ENCODE measurements around the gene LGMN. TPM values are rescaled to one million over a fixed set of nuclear protein-coding genes. Genes with fewer than 3 reads are reported as not detected.

Gene LGMN
- total RNA-seq, result 34.0 and 59.3 TPM in 2 replicates

DNA sequence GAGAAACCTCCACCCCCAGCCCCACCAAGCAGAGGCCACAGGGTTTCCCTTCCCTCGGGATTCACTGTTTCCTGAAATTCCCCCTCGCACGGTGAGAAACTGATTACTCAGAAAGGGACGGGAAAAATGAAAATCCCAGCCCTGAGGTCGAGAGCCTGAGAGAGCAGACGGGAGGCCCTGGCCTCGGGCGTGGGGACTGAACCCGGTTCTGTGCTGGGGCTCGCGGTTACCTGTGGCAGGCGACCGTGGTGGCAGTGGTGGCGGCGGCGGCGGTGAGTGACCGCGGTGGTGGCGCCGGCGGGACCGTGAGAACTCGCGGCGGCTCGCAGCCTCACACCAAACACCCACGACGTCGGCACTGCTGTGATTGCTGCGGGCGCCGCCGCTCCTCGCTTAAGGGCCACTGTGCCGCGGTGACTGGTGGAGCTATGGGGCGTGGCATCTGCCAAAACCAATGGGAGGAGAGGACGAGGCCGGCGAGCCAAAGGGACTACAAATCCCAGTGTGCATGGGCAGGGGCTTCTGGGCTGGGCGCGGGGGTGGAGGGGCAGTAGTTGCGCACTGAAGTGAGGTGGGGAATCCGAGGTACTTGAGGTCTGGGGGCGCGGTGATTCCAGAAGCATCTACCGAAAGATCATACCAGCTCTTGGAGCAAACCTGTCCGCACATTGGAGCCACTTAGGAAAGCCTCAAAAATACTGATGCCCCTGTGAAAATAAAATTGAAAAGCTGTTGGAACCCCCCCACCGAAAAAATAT lies at the start of gene LGMN:
Gene LGMN (minus strand): TSS at position 369 of the 758 bp plus-strand sequence. CDS start 15,841 bp downstream, outside the sequence.
- no peak for FAIRE-seq
- TF ChIP-seq, protein P1, sequence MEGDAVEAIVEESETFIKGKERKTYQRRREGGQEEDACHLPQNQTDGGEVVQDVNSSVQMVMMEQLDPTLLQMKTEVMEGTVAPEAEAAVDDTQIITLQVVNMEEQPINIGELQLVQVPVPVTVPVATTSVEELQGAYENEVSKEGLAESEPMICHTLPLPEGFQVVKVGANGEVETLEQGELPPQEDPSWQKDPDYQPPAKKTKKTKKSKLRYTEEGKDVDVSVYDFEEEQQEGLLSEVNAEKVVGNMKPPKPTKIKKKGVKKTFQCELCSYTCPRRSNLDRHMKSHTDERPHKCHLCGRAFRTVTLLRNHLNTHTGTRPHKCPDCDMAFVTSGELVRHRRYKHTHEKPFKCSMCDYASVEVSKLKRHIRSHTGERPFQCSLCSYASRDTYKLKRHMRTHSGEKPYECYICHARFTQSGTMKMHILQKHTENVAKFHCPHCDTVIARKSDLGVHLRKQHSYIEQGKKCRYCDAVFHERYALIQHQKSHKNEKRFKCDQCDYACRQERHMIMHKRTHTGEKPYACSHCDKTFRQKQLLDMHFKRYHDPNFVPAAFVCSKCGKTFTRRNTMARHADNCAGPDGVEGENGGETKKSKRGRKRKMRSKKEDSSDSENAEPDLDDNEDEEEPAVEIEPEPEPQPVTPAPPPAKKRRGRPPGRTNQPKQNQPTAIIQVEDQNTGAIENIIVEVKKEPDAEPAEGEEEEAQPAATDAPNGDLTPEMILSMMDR (IDR thresholded peaks at IDR 0.05; ENCODE audit: insufficient read depth, low read length, severe bottlenecking), result no peak
- DNase-seq (ENCODE audit: low read depth), result peak; percentile 88

DNA sequence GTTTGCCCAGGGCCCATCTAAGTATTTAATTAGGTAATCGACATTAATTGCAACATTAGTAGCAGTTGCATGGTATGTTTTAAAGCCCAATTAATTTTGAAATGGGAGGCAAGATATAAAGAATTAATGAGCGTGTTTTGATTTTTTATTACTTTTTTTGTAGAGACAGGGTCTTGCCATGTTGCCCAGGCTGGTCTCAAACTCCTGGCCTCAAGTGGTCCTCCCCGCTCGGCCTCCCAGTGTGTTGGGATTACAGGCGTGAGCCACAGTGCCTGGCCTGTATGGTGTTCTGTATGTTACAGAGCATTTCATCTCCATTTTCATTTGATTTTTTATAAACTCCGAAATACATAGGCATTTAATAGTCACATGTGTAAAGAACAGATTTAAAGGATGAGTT lies 46.5 kb upstream of the LGMN start:
- H3K36me3 ChIP-seq (ENCODE audit: control insufficient read depth, insufficient read depth, low read length), result peaks cover 5% of the 10 kb centered on the region
- no peak for FAIRE-seq

More for the DNA sequence above, at the start of gene LGMN:
- Histone ChIP-seq H3K4me3 (ENCODE audit: low read depth, low read length) (peak within 1 kb of the TSS; percentile 66), H3K27me3 (ENCODE audit: control insufficient read depth, insufficient read depth, low read length) (no peaks in the 10 kb centered on the region), H3K36me3 (ENCODE audit: control insufficient read depth, insufficient read depth, low read length) (no peaks in the 10 kb centered on the region)

DNA sequence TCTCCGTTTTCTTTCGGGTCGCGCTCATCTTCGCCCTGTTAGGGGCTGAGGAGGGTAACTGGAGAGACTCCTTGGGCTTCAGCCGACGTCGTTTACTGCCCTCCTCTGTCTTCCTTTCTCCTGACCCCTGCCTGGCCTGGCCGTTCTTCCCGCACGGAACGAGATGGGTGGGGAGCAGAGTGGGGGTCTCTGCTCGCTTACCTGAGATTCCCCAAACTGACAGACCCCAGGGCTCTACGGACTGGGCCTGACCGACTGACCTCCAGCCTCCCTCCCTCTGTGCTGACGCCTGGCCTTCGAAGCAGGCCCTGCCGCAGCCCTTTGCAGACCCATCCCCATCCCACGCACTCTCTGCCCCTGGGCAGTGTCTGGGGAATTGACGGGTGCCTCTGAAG lies 46.1 kb upstream of the LGMN start:
- FAIRE-seq (no peak), DNase-seq (ENCODE audit: low read depth) (no peak)
- Histone ChIP-seq H3K36me3 (ENCODE audit: control insufficient read depth, insufficient read depth, low read length) (peaks cover 5% of the 10 kb centered on the region), H3K4me3 (ENCODE audit: low read depth, low read length) (peak overlapping the region; percentile 97), H3K27me3 (ENCODE audit: control insufficient read depth, insufficient read depth, low read length) (no peaks in the 10 kb centered on the region)
- TF ChIP-seq, protein P1 (IDR thresholded peaks at IDR 0.05; ENCODE audit: insufficient read depth, low read length, severe bottlenecking), result no peak

More for the DNA sequence above, 46.5 kb upstream of the LGMN start:
- H3K4me3 ChIP-seq (ENCODE audit: low read depth, low read length), result peak overlapping the region; percentile 97
- H3K27me3 ChIP-seq (ENCODE audit: control insufficient read depth, insufficient read depth, low read length), result no peaks in the 10 kb centered on the region
- DNase-seq (ENCODE audit: low read depth), result no peak
- TF ChIP-seq, protein P1 (IDR thresholded peaks at IDR 0.05; ENCODE audit: insufficient read depth, low read length, severe bottlenecking), result no peak

DNA sequence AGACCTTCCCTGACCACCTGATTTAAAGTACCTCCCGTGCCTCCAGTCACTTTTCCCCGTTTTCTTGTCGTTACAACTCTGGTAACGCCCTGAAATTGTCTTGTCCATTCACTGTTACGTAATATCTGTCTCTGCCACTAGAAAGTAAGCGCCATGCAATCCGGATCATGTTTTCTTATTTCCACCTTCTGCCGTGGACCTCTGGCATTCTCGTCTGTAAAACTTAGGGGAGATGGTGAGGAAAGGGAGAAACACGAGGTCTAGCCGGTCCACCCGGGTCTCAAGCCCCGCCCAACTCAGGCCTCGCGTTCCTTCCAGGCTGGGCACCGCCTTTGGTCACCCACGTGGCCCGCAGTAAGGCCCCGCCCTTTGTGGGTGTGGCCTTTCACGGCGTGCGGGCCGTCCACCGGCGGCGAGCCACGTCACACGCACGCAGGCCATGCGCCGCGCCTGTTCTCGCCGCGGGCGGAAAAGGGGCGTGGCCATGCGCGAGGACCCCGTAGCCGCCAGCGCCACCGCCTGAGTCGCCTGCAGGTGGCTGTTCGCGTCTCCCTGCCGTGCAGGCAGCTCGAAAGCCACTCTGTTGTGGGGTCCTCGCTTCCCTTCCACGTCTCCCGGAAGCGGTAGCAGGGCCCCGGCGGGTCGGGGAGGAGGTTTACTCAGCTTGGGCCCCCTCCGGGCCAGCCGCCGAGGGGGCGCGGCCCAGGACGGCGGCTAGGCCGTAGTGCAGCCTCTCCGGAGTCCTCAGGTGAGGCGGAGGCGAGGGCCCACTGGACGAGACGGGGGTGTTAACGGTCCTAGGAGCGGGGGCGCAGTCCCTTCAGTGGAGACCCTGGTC lies 45.5 kb upstream of the LGMN start, which contains the start of gene GOLGA5:
Gene GOLGA5 (plus strand): TSS at position 597 of the 838 bp plus-strand sequence. CDS start 3,133 bp downstream, outside the sequence.
- H3K27me3 ChIP-seq (ENCODE audit: control insufficient read depth, insufficient read depth, low read length), result no peaks in the 10 kb centered on the region
- peaks cover 5% of the 10 kb centered on the region for H3K36me3 ChIP-seq (ENCODE audit: control insufficient read depth, insufficient read depth, low read length)
- TF ChIP-seq, protein P1 (IDR thresholded peaks at IDR 0.05; ENCODE audit: insufficient read depth, low read length, severe bottlenecking), result no peak
- H3K4me3 ChIP-seq (ENCODE audit: low read depth, low read length), result peak within 1 kb of the TSS; percentile 97
- DNase-seq (ENCODE audit: low read depth) (peak; percentile 93), FAIRE-seq (no peak)

DNA sequence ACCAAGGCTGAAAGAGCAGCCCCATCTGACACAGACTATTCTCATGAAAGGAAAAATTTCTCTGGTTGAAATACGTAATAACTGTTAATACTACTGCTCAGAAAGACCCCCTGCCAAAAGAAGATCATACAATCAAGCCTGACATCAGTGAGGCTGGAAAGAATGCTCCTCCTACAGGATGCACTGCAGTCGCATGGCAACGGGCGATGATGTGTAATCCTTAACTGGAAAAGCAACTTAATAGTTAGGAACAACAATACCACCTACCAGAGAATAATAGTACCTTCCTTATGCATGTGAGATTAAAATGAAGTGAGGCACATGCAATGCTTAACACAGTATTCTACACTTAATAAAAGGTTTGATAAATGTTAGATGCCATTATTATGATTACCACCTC lies 44.5 kb upstream of the LGMN start:
- TF ChIP-seq, protein P1 (IDR thresholded peaks at IDR 0.05; ENCODE audit: insufficient read depth, low read length, severe bottlenecking), result no peak
- no peak overlapping the region for H3K4me3 ChIP-seq (ENCODE audit: low read depth, low read length)
- DNase-seq (ENCODE audit: low read depth), result peak; percentile 49
- no peak for FAIRE-seq
- H3K36me3 ChIP-seq (ENCODE audit: control insufficient read depth, insufficient read depth, low read length), result peaks cover 3% of the 10 kb centered on the region
- no peaks in the 10 kb centered on the region for H3K27me3 ChIP-seq (ENCODE audit: control insufficient read depth, insufficient read depth, low read length)
